H1 (cell line): ENCODE results near the gene LARP4B. TPM values are rescaled to one million over a fixed set of nuclear protein-coding genes. Genes with fewer than 3 reads are reported as not detected.

Experiments used
- CTCF ChIA-PET: fragments of 300-600 bp; sonication (Branson Sonifier 250); formaldehyde crosslinking; loops from one replicate; lab custom pipeline; 2021; ENCODE audit not compliant: partially characterized antibody; lab: Charles Lee
- POLR2A ChIA-PET: fragments of 300-600 bp; sonication (Branson Sonifier 250); formaldehyde crosslinking; loops from one replicate; lab custom pipeline; 2021; ENCODE audit warnings: inconsistent platforms; ENCODE audit not compliant: partially characterized antibody; lab: Charles Lee
- DNase-seq, 2 experiments: peaks; one replicate each; pipeline versions ENCODE4 v3.0.0 to v3.0.0-alpha.2; 2010 to 2022; ENCODE audit warnings: low spot score in 2 of 2, low read depth in 1 of 2, mixed read lengths in 1 of 2
- FAIRE-seq: peaks from 2 replicates; lab custom pipeline; 2011; peaks lifted over from hg19 to GRCh38; lab: Jason Lieb, UNC
- H2AFZ ChIP-seq: 2 replicates; pipeline ENCODE4 v1.8.1; 2012; ENCODE audit warnings: low read length, inconsistent platforms
- H2AK5ac ChIP-seq: 2 replicates; pipeline ENCODE4 v1.6.1; 2013; ENCODE audit warnings: low read depth, low read length
- H2BK120ac ChIP-seq: replicated peaks from 2 replicates; pipeline ENCODE3; 2013; ENCODE audit warnings: low read depth, low read length, inconsistent platforms
- H2BK12ac ChIP-seq: 2 replicates; pipeline ENCODE4 v1.6.1; 2013; ENCODE audit warnings: low read depth, low read length
- H2BK15ac ChIP-seq: 2 replicates; pipeline ENCODE4 v1.6.1; 2013; ENCODE audit warnings: low read length
- H2BK20ac ChIP-seq: 2 replicates; pipeline ENCODE4 v1.6.1; 2013; ENCODE audit warnings: low read length
- H2BK5ac ChIP-seq: 2 replicates; pipeline ENCODE4 v1.6.1; 2013; ENCODE audit warnings: low read depth, low read length
- H3K14ac ChIP-seq: 2 replicates; pipeline ENCODE4 v1.6.1; 2013; ENCODE audit warnings: inconsistent platforms; ENCODE audit not compliant: insufficient read length
- H3K18ac ChIP-seq: 2 replicates; pipeline ENCODE4 v1.6.1; 2013; ENCODE audit warnings: low read length; ENCODE audit errors: extremely low read depth
- H3K23ac ChIP-seq: 2 replicates; pipeline ENCODE4 v1.6.1; 2013; ENCODE audit warnings: inconsistent platforms; ENCODE audit not compliant: insufficient read length
- H3K23me2 ChIP-seq: 2 replicates; pipeline ENCODE4 v1.6.1; 2013; ENCODE audit warnings: low read depth, low read length
- H3K27ac ChIP-seq: 2 replicates; pipeline ENCODE4 v1.6.1; 2011; ENCODE audit warnings: low read depth, low read length, inconsistent platforms
- H3K27me3 ChIP-seq, 4 experiments: replicated peaks in 1 of 4; 1 replicate in 1 of 4; 2 replicates in 3 of 4; pipeline versions ENCODE4 v1.6.1 to v1.8.1; 2011 to 2013; ENCODE audit warnings: low read length in 3 of 4, mild to moderate bottlenecking in 3 of 4, inconsistent platforms in 2 of 4, mixed read lengths in 2 of 4, moderate library complexity in 1 of 4; ENCODE audit not compliant: control insufficient read depth in 3 of 4, insufficient read depth in 3 of 4; ENCODE audit errors: extremely low read depth in 1 of 4
- H3K36me3 ChIP-seq, 4 experiments: 2 replicates each; pipeline versions ENCODE4 v1.6.1 to v1.8.1; 2011 to 2013; ENCODE audit warnings: mild to moderate bottlenecking in 4 of 4, low read length in 3 of 4, moderate library complexity in 2 of 4, control low read depth in 1 of 4, inconsistent platforms in 1 of 4; ENCODE audit not compliant: insufficient read depth in 4 of 4, control insufficient read depth in 2 of 4
- H3K4ac ChIP-seq: replicated peaks from 2 replicates; pipeline ENCODE3; 2013; ENCODE audit warnings: low read length, low read depth, mixed read lengths, inconsistent platforms; ENCODE audit not compliant: insufficient read length
- H3K4me1 ChIP-seq, 4 experiments: replicated peaks in 1 of 4; 1 replicate in 1 of 4; 2 replicates in 3 of 4; pipeline versions ENCODE4 v1.6.1 to v1.8.1; 2011 to 2013; ENCODE audit warnings: low read length in 3 of 4, inconsistent platforms in 2 of 4, mixed read lengths in 1 of 4; ENCODE audit not compliant: insufficient read depth in 4 of 4, control insufficient read depth in 3 of 4
- H3K4me2 ChIP-seq, 2 experiments: 2 replicates each; pipeline versions ENCODE4 v1.6.1 to v1.8.1; 2011 to 2013; ENCODE audit warnings: low read depth in 2 of 2, low read length in 2 of 2, control low read depth in 1 of 2, inconsistent platforms in 1 of 2, mild to moderate bottlenecking in 1 of 2; ENCODE audit not compliant: insufficient read depth in 1 of 2
- H3K4me3 ChIP-seq, 4 experiments: fragments of 200-600, 300-600 bp in 1 of 4; sonication (generic), shearing (Covaris generic), sonication (Bioruptor Twin) in 1 of 4; 2 replicates each; pipeline versions ENCODE4 v1.5.1 to v1.8.1; 2011 to 2016; ENCODE audit warnings: low read length in 4 of 4, low read depth in 3 of 4, control low read depth in 2 of 4, inconsistent platforms in 2 of 4, mild to moderate bottlenecking in 2 of 4, mixed read lengths in 1 of 4, moderate library complexity in 1 of 4; ENCODE audit not compliant: insufficient read depth in 2 of 4; ENCODE audit errors: extremely low read depth in 1 of 4
- H3K56ac ChIP-seq: replicated peaks from 2 replicates; pipeline ENCODE3; 2013; ENCODE audit warnings: low read depth, mild to moderate bottlenecking, mixed read lengths, low read length, inconsistent platforms; ENCODE audit not compliant: insufficient read length
- H3K79me1 ChIP-seq: 2 replicates; pipeline ENCODE4 v1.6.1; 2013; ENCODE audit warnings: low read depth, low read length, control low read depth
- H3K79me2 ChIP-seq, 2 experiments: 2 replicates each; pipeline versions ENCODE4 v1.6.1 to v1.8.1; 2012 to 2013; ENCODE audit warnings: low read length in 2 of 2, mild to moderate bottlenecking in 2 of 2, inconsistent platforms in 1 of 2; ENCODE audit not compliant: insufficient read depth in 2 of 2, control insufficient read depth in 1 of 2
- H3K9ac ChIP-seq, 4 experiments: replicated peaks in 1 of 4; 1 replicate in 1 of 4; 2 replicates in 3 of 4; pipeline versions ENCODE4 v1.6.1 to v1.8.1; 2011 to 2013; ENCODE audit warnings: low read depth in 3 of 4, low read length in 3 of 4, control low read depth in 2 of 4, mild to moderate bottlenecking in 2 of 4, moderate library complexity in 2 of 4, inconsistent platforms in 1 of 4; ENCODE audit errors: extremely low read depth in 1 of 4
- H3K9me3 ChIP-seq, 2 experiments: 2 replicates each; pipeline versions ENCODE4 v1.6.1 to v1.8.1; 2012 to 2013; ENCODE audit warnings: mild to moderate bottlenecking in 2 of 2, moderate library complexity in 2 of 2, control low read depth in 1 of 2, inconsistent platforms in 1 of 2, low read depth in 1 of 2, low read length in 1 of 2, mixed read lengths in 1 of 2; ENCODE audit not compliant: insufficient read depth in 2 of 2
- H4K20me1 ChIP-seq, 2 experiments: replicated peaks in 1 of 2; 2 replicates each; pipeline versions ENCODE3 to v1.8.1; 2011 to 2013; ENCODE audit warnings: inconsistent platforms in 2 of 2, low read length in 2 of 2, mild to moderate bottlenecking in 1 of 2; ENCODE audit not compliant: insufficient read depth in 2 of 2, control insufficient read depth in 1 of 2
- H4K5ac ChIP-seq: 2 replicates; pipeline ENCODE4 v1.6.1; 2013; ENCODE audit warnings: low read length, low read depth, mixed read lengths, inconsistent platforms; ENCODE audit not compliant: insufficient read length
- H4K8ac ChIP-seq: 2 replicates; pipeline ENCODE4 v1.8.0; 2013; ENCODE audit warnings: mild to moderate bottlenecking, moderate library complexity, low read length, inconsistent platforms; ENCODE audit not compliant: insufficient read depth; ENCODE audit errors: extremely low read depth
- H4K91ac ChIP-seq: replicated peaks from 2 replicates; pipeline ENCODE3; 2013; ENCODE audit warnings: low read length, mixed read lengths, inconsistent platforms; ENCODE audit not compliant: insufficient read length
- SIRT6 ChIP-seq: IDR thresholded peaks from one replicate; pipeline ENCODE4 v1.7.1; 2012; ENCODE audit warnings: low read length, inconsistent platforms
- SRF ChIP-seq: IDR thresholded peaks from 2 replicates; pipeline ENCODE4 v1.6.1; 2011; ENCODE audit warnings: mild to moderate bottlenecking, low read depth, low read length, moderate library complexity
- WGBS, 2 experiments: shearing (Covaris generic) in 1 of 2; methylation state at CpG; one replicate each; pipeline versions ENCODE4 v1.1.6 to v1.1.7; 2013 to 2015; ENCODE audit warnings: low lambda C conversion rate in 2 of 2, mixed read lengths in 2 of 2, inconsistent platforms in 1 of 2, low coverage in 1 of 2, missing lambda C conversion rate in 1 of 2; ENCODE audit not compliant: insufficient replicate concordance in 2 of 2, insufficient coverage in 1 of 2, insufficient read length in 1 of 2; ENCODE audit errors: extremely low coverage in 1 of 2, missing lambda C conversion rate in 1 of 2; 5-methylcytosine and 5-hydroxymethylcytosine counted together
- polyA plus RNA-seq, 7 experiments: library from polyadenylated mRNA; depleted of rRNA in 3 of 7; stranded (reverse) in 5 of 7; unstranded in 2 of 7; fragments of >200 nt in 5 of 7; fragments of 200-250 nt in 2 of 7; gene quantifications; 1 replicate in 5 of 7; 2 replicates in 1 of 7; 4 replicates in 1 of 7; pipeline versions ENCODE4 v1.2.1 to v1.2.3, GENCODE V29; 2011 to 2013; ENCODE audit warnings: missing spikeins in 2 of 7, mixed read lengths in 2 of 7
- total RNA-seq: library from RNA; stranded (reverse); fragmentation: NEBNext Ultra II Directional; extraction: Animal tissue kit (Norgen Biotek cat#: 25700); gene quantifications from 2 replicates; pipeline ENCODE4 v1.2.1, GENCODE V29; 2021

The LARP4B gene
- total and polyA plus RNA-seq, 2 of the 8 experiments (the other 6 are each of a cell fraction or from before 2014, with no cell fraction given) = 20.1 to 78.6 TPM

GRCh38 chr10:760622-761021, 170.9 kb downstream of the LARP4B start:
- no peak overlapping the region for H3K4me2 ChIP-seq
- H4K91ac ChIP-seq = no peak overlapping the region
- no peak overlapping the region for H3K23ac ChIP-seq
- no peaks in the 10 kb centered on the region for H4K20me1 ChIP-seq
- FAIRE-seq (no peak), DNase-seq (no peak)
- ChIA-PET CTCF (no interaction called here), POLR2A (no interaction called here)
- H3K27ac ChIP-seq = no peak overlapping the region
- H3K4me3 ChIP-seq = no peak overlapping the region
- no peak overlapping the region for H3K14ac ChIP-seq
- no peak overlapping the region for H3K18ac ChIP-seq
- no peak overlapping the region for H2BK20ac ChIP-seq
- H4K8ac ChIP-seq = no peak overlapping the region
- no peaks in the 10 kb centered on the region for H3K36me3 ChIP-seq
- no peak overlapping the region for H3K4ac ChIP-seq
- H4K5ac ChIP-seq = no peak overlapping the region
- peaks cover 2% of the 10 kb centered on the region; the same call in 1 of the 2 replicates for H3K23me2 ChIP-seq
- H3K9ac ChIP-seq = no peak overlapping the region
- 92% methylated on average over 2 of the region's 2 CpGs; no CpG with 5 or more reads in 1 of the 2 experiments for WGBS, 2 experiments
- H2BK5ac ChIP-seq = no peak overlapping the region
- H3K9me3 ChIP-seq = no peaks in the 10 kb centered on the region
- no peaks in the 10 kb centered on the region for H3K79me2 ChIP-seq
- no peak overlapping the region for H2BK120ac ChIP-seq
- H3K27me3 ChIP-seq = no peaks in the 10 kb centered on the region
- no peak overlapping the region for H2AK5ac ChIP-seq
- no peaks in the 10 kb centered on the region for H3K79me1 ChIP-seq
- no peaks in the 10 kb centered on the region for H3K4me1 ChIP-seq
- no peak overlapping the region for H2BK12ac ChIP-seq
- no peak overlapping the region for H3K56ac ChIP-seq
- no peak overlapping the region for H2BK15ac ChIP-seq
- no peak overlapping the region for H2AFZ ChIP-seq
- TF ChIP-seq SIRT6 (no peak), SRF (no peak)
